Memory B cell (primary cell): Measurements from ENCODE around the gene ETS2.
A peak's percentile ranks its signal among the peaks of the same experiment; 100 is the strongest.

Experiments used
- ATAC-seq: fragments of 150-1000 bp; cut with Tn5 transposase; 2 replicates; pipeline ENCODE4 v1.10.0; 2021; ENCODE audit warnings: low read depth, mild to moderate bottlenecking, moderate library complexity
- DNase-seq, 2 donors: peaks; one replicate each; pipeline ENCODE4 v3.0.0; 2022; ENCODE audit warnings: low spot score in 2 of 2
- H3K27ac Mint-ChIP-seq: one replicate; pipeline ENCODE4 v1.8.0; 2022; ENCODE audit warnings: mild to moderate bottlenecking, moderate library complexity, mixed read lengths
- H3K27me3 Mint-ChIP-seq: one replicate; pipeline ENCODE4 v1.8.0; 2022; ENCODE audit warnings: mixed read lengths
- H3K36me3 Mint-ChIP-seq: one replicate; pipeline ENCODE4 v1.8.0; 2022; ENCODE audit warnings: mild to moderate bottlenecking, mixed read lengths
- H3K4me1 Mint-ChIP-seq: one replicate; pipeline ENCODE4 v1.8.0; 2022; ENCODE audit warnings: mixed read lengths
- H3K4me3 Mint-ChIP-seq: one replicate; pipeline ENCODE4 v1.8.0; 2022; ENCODE audit warnings: mild to moderate bottlenecking, moderate library complexity, mixed read lengths
- H3K9me3 Mint-ChIP-seq: one replicate; pipeline ENCODE4 v1.8.0; 2022; ENCODE audit warnings: mixed read lengths

ETS2 gene

GRCh38 chr21:38805328-38806152, at the start of gene ETS2:
Gene ETS2 (plus strand): TSS chr21:38805929. CDS start chr21:38810035, 4,106 bp downstream.
- Mint-ChIP-seq H3K9me3 (no peaks in the 10 kb centered on the region), H3K27me3 (peaks cover 6% of the 10 kb centered on the region), H3K4me3 (peak within 1 kb of the TSS; percentile 90), H3K4me1 (peaks cover 10% of the 10 kb centered on the region), H3K36me3 (no peaks in the 10 kb centered on the region), H3K27ac (peak within 1 kb of the TSS; percentile 53)
- DNase-seq (peak; percentile 15 to 30), ATAC-seq (peak; percentile 64)

GRCh38 chr21:38756746-38757145, 49.0 kb upstream of the ETS2 start:
- Mint-ChIP-seq H3K27me3 (peaks cover 2% of the 10 kb centered on the region), H3K4me3 (no peak overlapping the region), H3K9me3 (no peaks in the 10 kb centered on the region), H3K4me1 (peaks cover 2% of the 10 kb centered on the region), H3K36me3 (no peaks in the 10 kb centered on the region), H3K27ac (no peak overlapping the region)
- no peak for DNase-seq
- ATAC-seq, result no peak

DNA sequence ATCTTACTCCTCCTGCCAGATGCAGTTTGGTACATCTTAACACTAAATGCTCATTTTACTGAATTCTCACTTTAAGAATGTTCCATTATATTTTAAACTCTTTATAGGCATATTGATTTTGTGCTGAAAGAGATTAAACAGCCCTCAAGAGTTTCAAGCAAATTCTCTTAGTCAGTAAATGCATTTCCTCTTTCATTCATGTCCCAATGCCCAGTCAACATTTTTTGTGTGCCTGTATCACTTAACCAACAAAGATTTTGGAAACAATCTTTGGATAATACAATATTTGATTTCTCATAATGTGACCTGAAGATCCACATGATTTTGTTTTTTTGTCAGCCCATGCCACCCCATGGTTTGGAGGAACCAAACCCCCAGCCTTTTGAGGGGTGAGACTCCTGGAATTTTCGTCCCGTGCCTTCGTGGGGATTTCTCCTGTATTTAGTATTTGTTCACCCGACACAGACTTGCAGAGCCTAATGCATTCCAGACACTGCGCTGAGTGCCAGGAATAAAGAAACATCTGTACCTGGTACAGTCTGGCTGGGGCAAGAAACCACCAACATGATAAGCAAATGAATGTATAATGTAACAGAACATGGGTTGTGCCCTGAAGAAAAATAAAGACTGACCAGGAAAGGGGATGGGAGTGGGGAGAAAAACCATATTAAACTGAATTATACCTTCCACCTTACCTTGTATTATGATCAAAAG, 47.1 kb upstream of the ETS2 start:
- DNase-seq (no peak), ATAC-seq (no peak)
- Mint-ChIP-seq H3K4me3 (no peak overlapping the region), H3K27ac (no peak overlapping the region), H3K9me3 (no peaks in the 10 kb centered on the region), H3K27me3 (peaks cover 2% of the 10 kb centered on the region), H3K4me1 (peaks cover 2% of the 10 kb centered on the region), H3K36me3 (no peaks in the 10 kb centered on the region)

GRCh38 chr21:38759413-38759812, 46.3 kb upstream of the ETS2 start:
- Mint-ChIP-seq H3K4me3 (no peak overlapping the region), H3K27me3 (peaks cover 2% of the 10 kb centered on the region), H3K27ac (no peak overlapping the region), H3K4me1 (peaks cover 2% of the 10 kb centered on the region), H3K9me3 (no peaks in the 10 kb centered on the region), H3K36me3 (no peaks in the 10 kb centered on the region)
- DNase-seq (no peak), ATAC-seq (no peak)

GRCh38 chr21:38760017-38760761, 45.5 kb upstream of the ETS2 start:
- Mint-ChIP-seq H3K27me3 (peaks cover 2% of the 10 kb centered on the region), H3K4me1 (peaks cover 4% of the 10 kb centered on the region), H3K36me3 (no peaks in the 10 kb centered on the region), H3K27ac (no peak overlapping the region), H3K9me3 (no peaks in the 10 kb centered on the region), H3K4me3 (no peak overlapping the region)
- ATAC-seq (no peak), DNase-seq (no peak)

GRCh38 chr21:38760762-38761155, 45.0 kb upstream of the ETS2 start:
- Mint-ChIP-seq H3K4me1 (peaks cover 2% of the 10 kb centered on the region), H3K36me3 (no peaks in the 10 kb centered on the region), H3K27me3 (peaks cover 4% of the 10 kb centered on the region), H3K27ac (no peak overlapping the region), H3K4me3 (no peak overlapping the region), H3K9me3 (no peaks in the 10 kb centered on the region)
- ATAC-seq (no peak), DNase-seq (no peak)

- Mint-ChIP-seq H3K27ac (no peak overlapping the region), H3K27me3 (peaks cover 4% of the 10 kb centered on the region), H3K4me1 (peaks cover 4% of the 10 kb centered on the region), H3K36me3 (peaks cover 2% of the 10 kb centered on the region), H3K4me3 (no peak overlapping the region), H3K9me3 (no peaks in the 10 kb centered on the region)
- no peak for ATAC-seq
- DNase-seq, result no peak
Measured at GRCh38 chr21:38761531-38761930, 44.2 kb upstream of the ETS2 start.

DNA sequence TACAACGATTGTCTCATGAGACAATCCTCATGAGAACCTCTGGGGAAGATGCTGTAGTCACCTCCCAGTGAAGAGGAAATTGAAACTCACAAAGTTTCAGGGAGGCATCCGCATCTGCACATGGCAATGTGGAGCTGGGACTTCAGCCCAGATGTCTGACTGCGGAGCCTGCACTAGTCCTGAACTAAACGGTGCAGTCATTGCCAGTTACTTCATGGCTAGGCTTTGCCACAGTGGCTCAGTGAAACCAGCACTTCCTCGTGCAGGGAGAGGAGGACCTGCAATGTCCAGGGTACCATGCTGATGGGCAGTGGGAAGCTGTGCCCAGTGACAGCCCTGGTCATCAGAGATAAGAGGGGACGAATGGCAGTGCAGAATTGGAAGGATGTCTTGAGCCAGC, 40.7 kb upstream of the ETS2 start:
- Mint-ChIP-seq H3K27me3 (peaks cover 6% of the 10 kb centered on the region), H3K4me3 (no peak overlapping the region), H3K4me1 (peaks cover 19% of the 10 kb centered on the region), H3K36me3 (peaks cover 2% of the 10 kb centered on the region), H3K27ac (no peak overlapping the region), H3K9me3 (no peaks in the 10 kb centered on the region)
- no peak for ATAC-seq
- no peak for DNase-seq

- H3K4me1 Mint-ChIP-seq, result peaks cover 19% of the 10 kb centered on the region
- H3K9me3 Mint-ChIP-seq, result no peaks in the 10 kb centered on the region
- H3K4me3 Mint-ChIP-seq, result peak overlapping the region; percentile 79
- DNase-seq, result peak; percentile 28 to 45
- H3K27ac Mint-ChIP-seq, result peak overlapping the region; percentile 56
- peaks cover 2% of the 10 kb centered on the region for H3K36me3 Mint-ChIP-seq
- H3K27me3 Mint-ChIP-seq, result peaks cover 12% of the 10 kb centered on the region
- peak; percentile 92 for ATAC-seq
Measured at GRCh38 chr21:38766987-38767722, 38.6 kb upstream of the ETS2 start.

DNA sequence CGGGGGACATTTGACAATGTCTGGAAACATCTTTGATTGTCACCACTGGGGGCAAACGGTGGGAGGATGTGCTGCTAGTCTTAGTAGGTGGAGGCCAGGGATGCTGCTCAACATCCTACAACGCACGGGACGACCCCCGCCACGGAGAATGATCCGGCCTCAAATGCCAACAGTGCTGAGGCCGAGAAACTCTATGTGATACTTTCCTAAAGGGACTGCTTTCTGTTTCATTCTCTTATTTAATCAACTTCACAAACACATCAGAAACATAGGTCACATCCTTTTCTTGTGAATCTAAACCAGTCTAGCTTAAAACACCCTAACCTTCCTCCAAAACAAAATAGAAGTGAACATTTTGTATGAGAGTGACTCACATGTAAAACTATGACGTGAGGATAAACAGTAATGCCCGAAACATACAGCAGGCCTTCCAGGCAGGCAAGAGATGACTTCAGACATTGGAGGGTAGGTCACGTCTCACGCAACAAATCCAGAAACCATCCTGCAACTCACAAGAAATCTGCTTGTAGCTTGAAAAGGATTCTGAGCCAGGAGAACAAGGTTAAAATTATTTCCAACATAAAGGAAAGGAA, 37.2 kb upstream of the ETS2 start:
- Mint-ChIP-seq H3K27ac (no peak overlapping the region), H3K4me1 (peaks cover 22% of the 10 kb centered on the region), H3K4me3 (peak overlapping the region; percentile 17), H3K27me3 (peaks cover 14% of the 10 kb centered on the region), H3K9me3 (no peaks in the 10 kb centered on the region), H3K36me3 (peaks cover 2% of the 10 kb centered on the region)
- no peak for ATAC-seq
- no peak for DNase-seq

DNA sequence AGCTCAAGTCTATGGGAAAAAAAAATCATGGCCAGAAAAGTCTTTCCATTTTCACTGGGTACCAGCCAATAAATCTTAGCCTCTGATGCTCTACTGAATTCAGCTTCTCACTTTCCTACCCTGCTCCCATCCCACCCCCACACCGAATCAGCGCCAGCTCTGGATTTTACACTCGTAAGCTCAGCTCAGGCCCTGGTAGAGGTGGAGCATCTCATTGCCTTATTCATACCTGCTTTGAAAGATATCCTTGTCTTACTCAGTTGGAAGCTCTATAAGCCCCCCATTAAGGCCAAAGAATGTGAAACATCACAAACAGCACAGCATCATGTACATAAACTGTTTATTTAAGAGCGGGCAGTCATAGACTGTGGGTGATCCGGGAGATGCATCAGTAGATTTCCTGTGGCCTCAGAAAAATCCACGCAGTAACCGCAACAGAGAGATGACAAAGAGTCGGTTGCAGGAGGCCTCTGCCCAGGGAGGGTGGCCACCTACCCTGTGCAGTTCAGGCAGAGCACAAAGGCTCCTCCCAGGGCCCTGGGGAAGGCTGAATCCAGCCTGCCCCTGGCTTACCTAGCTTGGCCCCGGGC, 36.4 kb upstream of the ETS2 start:
- Mint-ChIP-seq H3K36me3 (peaks cover 2% of the 10 kb centered on the region), H3K9me3 (no peaks in the 10 kb centered on the region), H3K27ac (no peak overlapping the region), H3K4me3 (no peak overlapping the region), H3K27me3 (peaks cover 21% of the 10 kb centered on the region), H3K4me1 (peaks cover 22% of the 10 kb centered on the region)
- DNase-seq, result no peak
- ATAC-seq, result no peak

GRCh38 chr21:38770660-38771059, 35.1 kb upstream of the ETS2 start:
- H3K4me1 Mint-ChIP-seq, result peaks cover 20% of the 10 kb centered on the region
- H3K4me3 Mint-ChIP-seq, result no peak overlapping the region
- H3K36me3 Mint-ChIP-seq, result peaks cover 2% of the 10 kb centered on the region
- H3K27me3 Mint-ChIP-seq, result peaks cover 22% of the 10 kb centered on the region
- ATAC-seq (no peak), DNase-seq (no peak)
- no peaks in the 10 kb centered on the region for H3K9me3 Mint-ChIP-seq
- H3K27ac Mint-ChIP-seq, result no peak overlapping the region

GRCh38 chr21:38771536-38771935, 34.2 kb upstream of the ETS2 start:
- no peak overlapping the region for H3K27ac Mint-ChIP-seq
- no peaks in the 10 kb centered on the region for H3K9me3 Mint-ChIP-seq
- ATAC-seq (no peak), DNase-seq (no peak)
- no peaks in the 10 kb centered on the region for H3K36me3 Mint-ChIP-seq
- peaks cover 18% of the 10 kb centered on the region for H3K4me1 Mint-ChIP-seq
- peaks cover 27% of the 10 kb centered on the region for H3K27me3 Mint-ChIP-seq
- H3K4me3 Mint-ChIP-seq, result no peak overlapping the region
